ENCODE measurements around the gene CPSF4L. TPM values are rescaled to one million over a fixed set of nuclear protein-coding genes. Genes with fewer than 3 reads are reported as not detected.

The CPSF4L gene
- total and polyA plus RNA-seq, 8 donors, result 0.20 to 0.73 (median 0.33) TPM; not detected in 2

DNA sequence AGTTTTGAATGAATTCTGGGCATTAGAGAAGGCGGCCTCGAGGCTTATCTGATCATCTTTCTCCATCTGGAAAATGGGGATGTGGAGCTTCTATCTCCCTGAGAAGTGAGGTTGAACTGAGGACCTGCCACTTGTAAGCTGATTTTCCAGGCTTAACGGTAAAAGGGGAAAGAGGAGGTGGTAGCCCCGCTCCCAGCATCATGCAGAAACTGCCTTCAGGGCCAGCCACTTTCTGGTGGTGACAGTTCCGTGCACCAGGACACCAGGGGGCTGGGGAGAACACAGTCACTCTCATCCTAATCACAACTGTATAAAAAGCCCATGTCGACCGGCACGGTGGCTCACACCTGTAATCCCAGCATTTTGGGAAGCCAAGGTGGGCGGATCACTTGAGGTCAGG lies 20.9 kb upstream of the CPSF4L start:
- H3K27ac ChIP-seq, result no peak overlapping the region

DNA sequence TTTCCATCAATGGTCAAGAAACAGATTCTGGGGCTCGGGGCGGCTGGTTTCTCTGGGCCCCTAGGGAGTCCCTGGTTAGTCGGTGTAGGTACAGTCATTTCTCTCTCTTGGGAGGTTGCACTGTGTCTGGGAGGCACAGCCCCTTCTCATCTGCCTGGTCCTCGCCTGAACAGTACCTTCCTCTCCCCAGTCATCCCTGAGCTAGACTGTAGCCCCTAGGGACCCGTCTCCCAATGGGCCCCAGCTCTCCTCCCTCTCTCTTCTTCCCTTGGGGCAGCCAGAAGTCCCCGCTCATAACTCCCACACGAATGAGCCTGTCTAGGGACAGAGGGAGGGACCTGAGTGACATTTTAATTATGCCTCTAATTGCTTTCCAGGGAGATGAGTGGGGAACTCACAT lies 20.2 kb upstream of the CPSF4L start:
- TF ChIP-seq, protein P1, sequence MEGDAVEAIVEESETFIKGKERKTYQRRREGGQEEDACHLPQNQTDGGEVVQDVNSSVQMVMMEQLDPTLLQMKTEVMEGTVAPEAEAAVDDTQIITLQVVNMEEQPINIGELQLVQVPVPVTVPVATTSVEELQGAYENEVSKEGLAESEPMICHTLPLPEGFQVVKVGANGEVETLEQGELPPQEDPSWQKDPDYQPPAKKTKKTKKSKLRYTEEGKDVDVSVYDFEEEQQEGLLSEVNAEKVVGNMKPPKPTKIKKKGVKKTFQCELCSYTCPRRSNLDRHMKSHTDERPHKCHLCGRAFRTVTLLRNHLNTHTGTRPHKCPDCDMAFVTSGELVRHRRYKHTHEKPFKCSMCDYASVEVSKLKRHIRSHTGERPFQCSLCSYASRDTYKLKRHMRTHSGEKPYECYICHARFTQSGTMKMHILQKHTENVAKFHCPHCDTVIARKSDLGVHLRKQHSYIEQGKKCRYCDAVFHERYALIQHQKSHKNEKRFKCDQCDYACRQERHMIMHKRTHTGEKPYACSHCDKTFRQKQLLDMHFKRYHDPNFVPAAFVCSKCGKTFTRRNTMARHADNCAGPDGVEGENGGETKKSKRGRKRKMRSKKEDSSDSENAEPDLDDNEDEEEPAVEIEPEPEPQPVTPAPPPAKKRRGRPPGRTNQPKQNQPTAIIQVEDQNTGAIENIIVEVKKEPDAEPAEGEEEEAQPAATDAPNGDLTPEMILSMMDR (IDR thresholded peaks at IDR 0.05), result no peak
- intact Hi-C loops (cut with DNase I), result no loop called here
- H3K27ac ChIP-seq, result no peak overlapping the region
- ATAC-seq, result no peak
- H3K36me3 ChIP-seq, result peaks cover 0 to 44% of the 10 kb centered on the region in 2 donors
- H3K27me3 ChIP-seq, result no peaks in the 10 kb centered on the region
- peaks cover 4 to 13% of the 10 kb centered on the region in 2 donors for H3K4me1 ChIP-seq
- DNase-seq, result no peak
- no peak overlapping the region for H3K4me3 ChIP-seq
- no peaks in the 10 kb centered on the region for H3K9me3 ChIP-seq

More for the DNA sequence above, 20.9 kb upstream of the CPSF4L start:
- TF ChIP-seq, protein P1 (IDR thresholded peaks at IDR 0.05), result no peak
- H3K9me3 ChIP-seq, result no peaks in the 10 kb centered on the region
- intact Hi-C loops (cut with DNase I), result no loop called here
- H3K4me3 ChIP-seq, result no peak overlapping the region
- ATAC-seq (no peak), DNase-seq (peak in 1 of 4 donors; percentile 43)
- peaks cover 4 to 20% of the 10 kb centered on the region in 2 donors for H3K4me1 ChIP-seq
- peaks cover 0 to 44% of the 10 kb centered on the region in 2 donors for H3K36me3 ChIP-seq
- H3K27me3 ChIP-seq, result no peaks in the 10 kb centered on the region

DNA sequence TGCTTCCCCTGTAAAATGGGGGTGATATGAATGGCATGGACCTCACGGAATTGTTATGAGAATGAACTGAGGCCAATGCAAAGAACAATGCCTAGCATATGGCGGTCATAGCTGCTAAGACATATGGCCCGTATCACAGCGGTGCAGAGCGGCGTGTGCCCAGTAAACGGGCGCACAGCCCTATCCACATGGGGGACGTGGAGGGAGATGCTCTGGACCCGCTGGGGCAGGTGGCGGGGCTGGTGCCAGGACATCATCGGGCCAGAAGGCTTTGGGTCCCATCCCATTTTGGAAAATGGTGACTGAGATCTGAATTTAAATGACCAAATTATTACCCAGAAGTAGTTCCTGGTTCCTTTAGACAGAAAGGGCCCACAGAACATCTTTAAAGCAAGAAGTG lies 18.5 kb upstream of the CPSF4L start:
- DNase-seq, result no peak
- TF ChIP-seq, protein P1 (IDR thresholded peaks at IDR 0.05), result no peak
- no peaks in the 10 kb centered on the region for H3K27me3 ChIP-seq
- H3K36me3 ChIP-seq, result peaks cover 0 to 29% of the 10 kb centered on the region in 2 donors
- H3K4me3 ChIP-seq, result no peak overlapping the region
- peaks cover 4 to 9% of the 10 kb centered on the region in 2 donors for H3K4me1 ChIP-seq
- no peak overlapping the region for H3K27ac ChIP-seq
- no peaks in the 10 kb centered on the region for H3K9me3 ChIP-seq
- ATAC-seq, result no peak
- intact Hi-C loops (cut with DNase I), result no loop called here

DNA sequence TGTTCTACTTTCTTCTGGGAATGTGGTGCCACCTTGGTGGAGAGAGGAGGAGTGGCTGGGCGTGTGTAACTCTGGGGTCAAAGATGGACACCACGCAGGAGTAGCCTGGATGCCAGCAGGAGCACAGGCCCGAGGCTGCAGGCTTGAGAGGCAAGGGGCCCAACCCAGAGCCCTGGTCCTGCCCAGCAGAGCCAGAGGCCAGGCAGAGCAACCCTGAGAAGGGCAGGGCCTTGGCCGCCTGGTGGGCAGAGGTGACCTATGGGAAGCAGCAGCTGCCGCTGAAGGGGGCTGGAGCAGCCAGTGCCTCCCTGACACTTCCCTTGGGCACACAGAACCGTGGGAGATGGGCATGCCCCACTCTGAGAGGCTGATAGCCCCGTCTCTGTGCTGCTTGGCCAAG lies 18.0 kb upstream of the CPSF4L start:
- DNase-seq (no peak), ATAC-seq (no peak)
- H3K9me3 ChIP-seq, result no peaks in the 10 kb centered on the region
- no peak overlapping the region for H3K4me3 ChIP-seq
- H3K27ac ChIP-seq, result no peak overlapping the region
- H3K27me3 ChIP-seq, result no peaks in the 10 kb centered on the region
- H3K4me1 ChIP-seq, result peaks cover 4 to 9% of the 10 kb centered on the region in 2 donors
- peaks cover 0 to 24% of the 10 kb centered on the region in 2 donors for H3K36me3 ChIP-seq
- TF ChIP-seq, protein P1 (IDR thresholded peaks at IDR 0.05), result no peak
- intact Hi-C loops (cut with DNase I), result no loop called here

DNA sequence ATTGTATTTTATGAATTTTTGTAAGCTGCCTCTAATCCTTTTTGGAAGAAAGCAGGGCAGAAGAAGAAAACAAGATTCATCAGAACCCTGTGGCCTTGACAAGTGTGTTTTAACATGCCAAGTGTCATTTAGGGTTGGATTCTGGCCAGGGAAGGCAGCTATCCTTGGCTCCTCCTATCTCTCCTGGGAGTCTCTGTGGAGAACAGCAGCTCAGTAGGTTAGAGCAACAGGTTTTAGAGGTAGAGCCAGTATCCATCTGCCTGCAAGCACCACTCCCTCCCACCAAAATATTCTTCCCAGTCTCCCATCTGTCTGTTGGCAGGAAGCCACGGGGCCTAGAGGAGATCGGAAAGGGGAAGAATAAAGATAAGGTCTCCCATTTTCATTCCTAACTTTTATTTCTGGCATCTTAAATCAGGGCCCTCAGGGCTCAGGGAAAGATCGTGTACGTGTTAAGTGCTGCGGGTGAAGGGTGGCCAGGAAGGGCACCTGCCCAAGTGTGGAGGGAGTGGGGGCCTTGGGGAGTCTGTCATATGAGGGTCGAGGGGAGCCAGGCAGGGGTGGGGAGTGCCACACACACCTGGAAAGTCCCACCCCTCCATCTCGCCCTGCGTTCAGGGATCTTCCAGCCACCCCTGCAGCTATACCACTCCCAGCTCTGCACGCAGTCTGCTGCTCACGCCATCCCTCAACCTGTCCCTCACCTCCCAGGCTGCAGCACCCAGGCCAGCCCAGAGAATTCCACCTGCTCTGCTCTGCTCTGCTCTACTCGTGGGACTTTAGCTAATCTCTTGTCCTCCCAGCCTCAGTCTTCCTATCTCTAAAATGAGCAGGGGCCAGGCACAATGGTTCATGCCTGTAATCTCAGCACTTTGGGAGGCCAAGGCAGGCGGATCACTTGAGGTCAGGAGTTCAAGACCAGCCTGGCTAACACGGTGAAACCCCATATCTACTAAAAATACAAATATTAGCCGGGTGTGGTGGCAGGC lies 17.1 kb upstream of the CPSF4L start:
- DNase-seq (peak in 1 of 4 donors; percentile 62), ATAC-seq (peak; percentile 56)
- peaks cover 4 to 9% of the 10 kb centered on the region in 2 donors for H3K4me1 ChIP-seq
- no peaks in the 10 kb centered on the region for H3K27me3 ChIP-seq
- H3K4me3 ChIP-seq, result no peak overlapping the region
- peak overlapping the region in 1 of 2 donors; percentile 6 for H3K27ac ChIP-seq
- no peaks in the 10 kb centered on the region for H3K9me3 ChIP-seq
- intact Hi-C loops (cut with DNase I), result no loop called here
- peaks cover 0 to 15% of the 10 kb centered on the region in 2 donors for H3K36me3 ChIP-seq
- TF ChIP-seq, protein P1 (IDR thresholded peaks at IDR 0.05), result no peak
